HuH-7 (cell line): ENCODE measurements around the gene PRICKLE2.

Source experiments
- DNase-seq: peaks from one replicate; pipeline ENCODE4 v3.0.0; 2011; ENCODE audit warnings: low spot score

PRICKLE2 gene

DNA sequence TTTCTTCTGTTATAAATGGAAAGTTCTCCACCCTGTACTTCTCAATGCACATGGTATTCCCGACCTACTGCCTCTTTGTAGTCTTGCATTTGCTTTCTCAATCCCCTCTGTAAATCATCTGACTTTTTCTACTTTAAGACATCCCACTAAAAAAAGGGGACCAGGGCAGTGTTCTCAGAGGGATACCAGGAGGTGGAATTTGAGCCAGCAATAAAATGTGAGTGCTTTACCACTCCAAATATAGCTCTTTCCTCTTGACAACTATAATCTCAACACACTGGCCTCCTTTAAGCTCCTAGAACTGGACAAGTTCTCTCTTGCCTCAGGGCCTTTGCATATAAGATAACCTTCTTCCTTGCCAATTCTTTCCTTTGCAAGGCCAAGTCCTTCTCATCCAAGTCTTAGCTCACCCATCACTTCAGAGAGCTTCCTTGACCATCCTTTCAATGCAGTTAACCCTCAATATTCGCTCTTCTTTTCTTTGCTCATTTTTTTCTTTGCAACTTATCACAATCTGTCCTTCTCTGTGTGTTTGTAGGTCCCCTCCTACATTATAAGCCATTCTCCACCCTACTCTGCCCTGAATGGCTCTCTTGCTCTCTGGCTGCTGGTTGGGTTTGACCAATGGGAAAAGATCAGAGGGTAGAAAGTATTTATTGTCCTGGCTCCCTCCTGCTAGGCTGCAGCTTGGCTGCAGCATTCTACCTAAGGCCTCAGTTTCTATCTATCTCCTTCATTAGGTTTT, 93.4 kb downstream of the PRICKLE2 start:
- DNase-seq = no peak

DNA sequence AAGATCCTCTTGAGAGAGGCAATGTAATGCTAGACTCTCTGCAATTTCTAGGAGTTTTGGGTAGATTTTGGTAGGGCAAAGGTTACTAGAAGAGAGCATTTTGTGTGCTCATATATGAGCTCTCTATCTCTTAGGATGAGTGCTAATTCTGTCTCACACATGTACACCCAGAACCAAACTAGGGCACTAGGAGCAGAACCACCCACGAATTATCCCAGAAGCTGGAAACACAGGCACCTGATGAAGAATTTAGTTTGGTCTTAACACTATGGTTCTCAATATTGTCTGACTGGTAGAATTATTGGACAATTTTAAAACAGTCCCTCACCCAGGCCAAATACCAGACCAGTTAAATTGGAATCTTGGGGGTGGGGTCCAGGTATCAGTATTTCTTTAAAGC, 94.8 kb downstream of the PRICKLE2 start:
- no peak for DNase-seq

GRCh38 chr3:64129581-64129980, 95.7 kb downstream of the PRICKLE2 start:
- DNase-seq = no peak

GRCh38 chr3:64129106-64129505, 96.2 kb downstream of the PRICKLE2 start:
- no peak for DNase-seq

DNA sequence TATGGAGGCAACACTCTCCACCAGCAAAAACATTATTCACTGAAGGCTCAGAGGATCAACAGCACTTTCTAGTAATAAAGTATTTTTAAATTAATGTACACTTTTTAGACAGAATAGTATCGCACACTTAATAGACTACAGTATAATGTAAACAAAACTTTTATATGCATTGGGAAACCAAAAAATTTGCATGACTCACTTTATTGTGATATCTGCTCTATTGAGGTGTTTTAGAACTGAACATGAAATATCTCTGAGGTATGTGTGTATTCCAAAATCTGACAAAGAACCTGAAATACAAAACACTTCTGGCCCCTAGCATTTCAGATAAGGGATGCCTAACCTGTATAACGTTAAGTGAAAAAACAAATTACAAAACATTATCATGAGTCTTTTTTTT, 99.7 kb downstream of the PRICKLE2 start:
- no peak for DNase-seq

DNA sequence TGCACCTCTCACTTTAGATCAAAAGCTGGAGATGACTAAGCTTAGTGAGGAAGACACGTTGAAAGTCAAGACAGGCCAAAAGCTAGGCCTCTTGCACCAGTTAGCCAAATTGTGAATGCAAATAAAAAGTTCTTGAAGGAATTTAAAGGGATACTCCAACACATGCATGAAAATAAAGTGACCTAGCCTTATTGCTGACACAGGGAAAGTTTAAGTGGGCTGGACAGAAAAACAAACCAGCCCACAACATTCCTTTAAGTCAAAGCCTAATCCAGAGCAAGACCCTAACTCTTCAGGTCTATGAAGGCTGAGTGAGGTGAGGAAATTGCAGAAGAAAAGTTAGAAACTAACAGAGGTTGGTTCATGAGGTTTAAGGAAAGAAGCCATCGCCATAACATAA, 101.3 kb downstream of the PRICKLE2 start:
- no peak for DNase-seq

- DNase-seq = no peak
Observed at GRCh38 chr3:64122476-64122875, 102.8 kb downstream of the PRICKLE2 start.

- DNase-seq = no peak
Observed at GRCh38 chr3:64121750-64122311, 103.4 kb downstream of the PRICKLE2 start.

- no peak for DNase-seq
Observed at GRCh38 chr3:64120876-64121275, 104.4 kb downstream of the PRICKLE2 start.

DNA sequence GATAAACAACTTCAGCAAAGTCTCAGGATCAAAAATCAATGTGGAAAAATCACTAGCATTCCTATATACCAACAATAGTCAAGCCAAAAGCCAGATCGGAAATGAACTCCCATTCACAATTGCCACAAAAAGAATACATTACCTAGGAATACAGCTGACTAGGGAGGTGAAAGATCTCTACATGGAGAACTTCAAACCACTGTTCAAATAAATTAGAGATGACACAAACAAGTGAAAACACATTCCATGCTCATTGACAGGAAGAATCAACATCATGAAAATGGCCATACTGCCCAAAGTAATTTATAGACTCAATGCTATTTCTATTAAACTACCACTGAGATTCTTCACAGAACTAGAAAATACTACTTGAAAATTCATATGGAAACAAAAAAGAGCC, 107.8 kb downstream of the PRICKLE2 start:
- DNase-seq = no peak

GRCh38 chr3:64114651-64115050, 110.6 kb downstream of the PRICKLE2 start:
- no peak for DNase-seq

- no peak for DNase-seq
Observed at GRCh38 chr3:64111872-64112271, 113.4 kb downstream of the PRICKLE2 start.

- no peak for DNase-seq
Observed at GRCh38 chr3:64111083-64111482, 114.2 kb downstream of the PRICKLE2 start.

DNA sequence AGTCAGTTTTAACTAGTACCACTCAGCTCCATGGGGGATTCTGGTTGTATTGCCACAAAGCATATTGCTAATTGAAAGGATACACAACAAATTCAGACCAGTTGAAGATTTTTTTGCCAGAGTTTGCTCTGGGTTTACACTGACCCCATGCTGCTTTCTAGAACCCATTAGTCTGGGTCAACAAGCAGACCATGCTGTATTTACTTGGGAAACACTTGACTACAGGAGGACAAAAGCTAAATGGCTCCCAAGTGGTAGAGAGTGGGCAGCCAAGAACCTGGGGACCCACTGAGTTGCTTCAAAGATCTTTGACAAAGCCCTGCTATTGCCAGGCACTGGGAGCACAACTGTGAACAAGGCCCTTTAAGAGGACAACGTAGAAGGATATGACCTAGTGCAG, 115.2 kb downstream of the PRICKLE2 start:
- no peak for DNase-seq

DNA sequence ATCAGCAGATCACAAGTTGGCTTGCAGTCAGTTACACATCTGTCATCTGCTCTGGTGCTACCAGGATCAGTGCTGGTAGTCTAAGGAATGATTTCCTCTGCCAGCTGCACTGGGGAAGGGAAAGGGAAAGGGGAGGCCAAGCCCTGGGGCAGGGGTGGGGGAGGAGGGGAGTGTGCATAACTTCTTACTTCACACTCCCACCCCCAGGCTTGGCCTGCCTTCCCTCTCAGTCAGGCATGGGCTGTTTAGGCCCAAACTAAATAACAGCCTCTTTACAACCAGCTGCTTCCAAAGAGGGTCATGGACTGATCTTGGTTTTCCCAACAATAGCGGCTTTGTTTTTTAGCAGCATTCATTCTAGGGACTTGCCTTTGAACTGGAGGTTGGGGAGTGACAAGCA, 115.8 kb downstream of the PRICKLE2 start:
- peak; percentile 19 for DNase-seq

- no peak for DNase-seq
Observed at GRCh38 chr3:64108784-64109317, 116.4 kb downstream of the PRICKLE2 start.

DNA sequence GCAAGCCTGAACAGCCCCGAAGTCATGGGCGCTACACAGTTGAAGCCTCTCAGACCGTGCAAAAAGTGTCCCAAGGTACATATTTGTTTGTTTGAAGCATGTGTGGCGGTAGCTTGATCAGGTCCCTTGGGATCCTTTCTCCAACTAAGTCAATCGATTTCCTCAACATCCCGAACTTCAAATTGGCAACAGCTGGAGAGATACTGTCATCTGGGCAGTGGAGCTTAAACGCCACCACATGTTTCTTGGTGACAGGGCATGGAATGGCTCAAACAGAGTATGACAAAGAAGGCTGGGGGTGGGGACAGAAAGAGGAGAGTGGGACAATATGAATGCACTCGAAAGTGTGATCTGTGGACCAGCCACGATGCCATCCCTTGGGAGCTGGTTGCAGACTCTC, 117.0 kb downstream of the PRICKLE2 start:
- DNase-seq = no peak

- DNase-seq = no peak
Observed at GRCh38 chr3:64107190-64107589, 118.1 kb downstream of the PRICKLE2 start.

DNA sequence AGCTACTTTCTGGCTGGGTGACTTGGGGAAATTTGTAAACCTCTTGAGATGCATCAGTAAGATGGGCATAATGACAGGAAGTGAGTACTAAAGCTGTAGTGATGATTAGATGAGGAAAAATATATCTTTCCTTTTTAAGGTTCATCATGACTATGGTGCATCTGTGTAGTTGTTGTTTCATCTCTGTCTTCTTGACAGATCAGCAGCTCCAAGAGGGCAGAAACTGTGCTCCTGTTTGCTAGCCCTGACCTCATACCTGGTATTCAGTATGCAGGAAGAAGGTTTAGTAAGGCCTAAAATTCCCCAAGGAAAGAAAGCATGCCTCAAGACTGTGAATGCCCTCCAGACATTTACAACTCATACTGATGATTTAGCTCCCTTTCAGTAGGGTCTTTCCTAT, 119.5 kb downstream of the PRICKLE2 start:
- DNase-seq = no peak

GRCh38 chr3:64104691-64105111, 120.6 kb downstream of the PRICKLE2 start:
- no peak for DNase-seq

DNA sequence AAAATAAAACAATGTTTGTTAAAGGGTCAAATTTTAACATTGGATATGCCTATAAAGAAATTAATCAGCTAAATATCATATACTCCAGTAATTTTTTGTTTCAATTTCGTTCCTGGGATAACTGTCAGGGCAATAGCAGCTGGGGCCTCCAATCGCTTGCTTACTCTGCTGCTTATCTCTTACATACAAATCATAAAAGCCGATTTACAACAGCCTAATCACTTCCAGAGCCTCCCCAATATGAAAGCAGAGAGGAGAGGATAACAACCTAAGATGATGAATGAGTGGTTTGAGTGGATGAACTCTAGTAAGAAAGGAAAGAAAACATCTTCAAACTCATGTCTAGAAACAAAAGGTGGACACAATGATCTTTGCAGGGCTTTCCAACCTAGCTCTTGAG, 121.3 kb downstream of the PRICKLE2 start:
- peak; percentile 14 for DNase-seq

DNA sequence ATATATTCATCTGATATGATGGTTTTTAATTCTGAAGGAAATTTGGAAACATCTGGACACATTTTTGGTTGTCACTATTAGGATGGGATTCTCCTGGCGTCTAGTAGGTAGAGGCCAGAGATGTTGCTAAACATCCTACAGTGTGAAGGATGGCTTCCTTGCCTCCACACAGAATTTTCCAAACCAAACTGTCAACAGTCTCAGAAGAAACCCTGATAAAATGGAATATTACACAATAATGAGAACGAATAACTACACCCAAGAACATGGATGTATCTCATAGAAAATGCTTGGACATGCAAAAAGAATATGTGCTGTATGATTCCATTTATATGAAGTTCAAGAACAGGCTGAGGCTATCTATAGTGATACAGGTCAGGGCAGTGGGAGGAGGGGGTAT, 122.1 kb downstream of the PRICKLE2 start:
- no peak for DNase-seq

- no peak for DNase-seq
Observed at GRCh38 chr3:64102147-64102546, 123.1 kb downstream of the PRICKLE2 start.

DNA sequence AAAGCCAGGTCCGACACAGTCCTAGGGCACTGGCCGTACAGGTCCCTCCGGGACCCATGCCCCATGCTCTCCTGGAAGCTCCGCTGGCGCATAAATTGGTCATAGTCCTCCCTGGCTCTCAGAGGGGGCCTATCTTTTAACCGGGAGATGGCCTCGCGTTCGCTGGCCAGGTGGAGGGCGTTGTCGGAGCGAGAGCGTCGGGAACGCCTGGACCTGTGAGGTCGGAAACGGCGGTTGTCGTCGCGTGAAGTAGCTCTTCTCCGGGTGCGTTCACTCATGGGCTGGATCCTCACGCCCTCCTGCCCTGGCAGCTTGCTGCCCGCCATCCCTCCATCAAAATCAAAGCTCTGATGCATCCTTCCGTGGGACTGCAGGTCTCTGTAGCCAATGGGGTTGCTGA, 126.0 kb downstream of the PRICKLE2 start:
- DNase-seq = no peak
